HG03108 (cell line): ENCODE data around the gene CKS2.

ENCODE experiments used
- ATAC-seq: cut with Tn5 transposase; IDR thresholded peaks from one replicate; pipeline ENCODE4 v1.9.1; 2021; ENCODE audit warnings: moderate library complexity; ENCODE audit not compliant: unreplicated experiment

The CKS2 gene

DNA sequence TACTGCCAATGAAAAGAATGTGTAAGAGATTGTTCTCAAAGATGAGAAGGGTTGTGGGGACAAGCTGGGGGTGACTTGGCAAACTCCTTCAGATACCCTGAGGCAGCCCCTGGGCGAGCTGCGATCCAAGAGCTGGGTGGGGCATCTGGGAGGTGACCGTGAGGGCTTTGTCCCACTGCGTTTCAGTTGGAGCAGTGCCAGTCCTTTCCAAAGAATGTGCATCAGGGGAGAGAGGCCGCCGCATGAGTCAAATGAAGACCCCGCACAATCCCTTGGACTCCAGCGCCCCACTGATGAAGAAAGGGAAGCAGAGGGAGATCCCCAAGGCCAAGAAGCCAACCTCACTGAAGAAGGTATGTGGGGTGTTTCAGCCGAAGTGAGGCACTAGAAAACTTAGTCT, 35.7 kb downstream of the CKS2 start:
- ATAC-seq: no peak

DNA sequence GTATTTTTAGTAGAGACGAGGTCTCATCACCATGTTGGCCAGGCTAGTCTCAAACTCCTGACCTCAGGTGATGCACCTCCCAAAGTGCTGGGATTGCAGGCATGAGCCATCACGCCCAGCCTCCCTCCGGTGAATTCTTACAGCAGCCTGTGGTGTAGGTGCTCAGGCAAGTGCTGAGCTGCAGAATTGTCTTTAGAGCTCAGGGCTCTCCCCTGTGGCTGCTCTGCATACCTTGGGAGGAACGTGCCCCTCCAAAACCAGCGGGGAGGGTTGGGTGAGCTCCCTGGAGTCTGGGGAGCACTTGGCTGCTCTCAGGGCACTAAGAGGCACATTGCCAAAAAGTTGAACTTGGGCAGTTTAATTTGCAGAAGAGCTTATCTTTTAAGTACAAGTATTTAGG, 36.7 kb downstream of the CKS2 start:
- no peak for ATAC-seq

DNA sequence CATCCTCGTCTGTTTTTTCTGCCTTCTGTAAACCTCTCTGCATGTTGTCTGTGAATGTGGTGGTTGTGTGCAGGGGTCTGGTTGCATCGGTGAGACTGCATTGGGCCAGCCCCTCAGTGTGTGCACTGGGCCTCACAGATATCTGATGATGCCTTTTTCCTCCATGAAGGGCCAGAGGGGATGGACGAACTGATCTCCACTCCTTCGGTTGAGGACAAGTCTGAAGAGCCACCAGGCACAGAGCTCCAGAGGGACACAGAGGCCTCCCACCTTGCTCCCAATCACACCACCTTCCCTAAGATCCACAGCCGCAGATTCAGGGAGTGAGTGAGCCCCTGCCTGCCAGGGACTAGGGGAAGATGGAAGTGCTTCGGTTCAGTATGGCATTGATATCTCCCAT, 38.6 kb downstream of the CKS2 start:
- no peak for ATAC-seq

DNA sequence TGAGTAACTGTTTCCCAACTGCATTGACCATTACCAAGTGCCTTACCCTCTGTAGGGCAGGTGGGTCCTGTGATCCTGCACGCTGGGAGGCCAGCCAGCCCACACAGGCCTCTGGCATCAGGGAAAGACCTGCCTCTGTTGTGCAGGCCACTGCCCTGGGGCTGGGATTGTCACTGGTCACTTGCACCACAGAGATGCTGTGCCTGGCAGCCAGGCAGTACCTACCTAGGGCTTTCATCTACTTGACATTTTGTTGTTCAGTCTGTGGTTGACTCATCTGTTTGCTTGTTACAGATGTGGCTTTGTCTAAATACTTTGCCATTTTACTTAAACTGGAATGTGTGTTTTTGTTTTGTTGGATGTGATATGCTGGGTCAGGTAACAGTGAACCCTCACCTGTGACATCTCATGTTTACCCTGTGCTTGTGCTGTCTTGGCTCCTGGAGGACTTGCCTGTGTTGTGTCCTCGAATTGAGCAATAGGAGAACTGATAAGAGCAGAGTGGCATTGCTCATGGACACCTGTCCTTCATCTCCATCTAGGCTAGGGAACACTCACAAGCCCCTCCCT, 40.1 kb downstream of the CKS2 start:
- no peak for ATAC-seq

DNA sequence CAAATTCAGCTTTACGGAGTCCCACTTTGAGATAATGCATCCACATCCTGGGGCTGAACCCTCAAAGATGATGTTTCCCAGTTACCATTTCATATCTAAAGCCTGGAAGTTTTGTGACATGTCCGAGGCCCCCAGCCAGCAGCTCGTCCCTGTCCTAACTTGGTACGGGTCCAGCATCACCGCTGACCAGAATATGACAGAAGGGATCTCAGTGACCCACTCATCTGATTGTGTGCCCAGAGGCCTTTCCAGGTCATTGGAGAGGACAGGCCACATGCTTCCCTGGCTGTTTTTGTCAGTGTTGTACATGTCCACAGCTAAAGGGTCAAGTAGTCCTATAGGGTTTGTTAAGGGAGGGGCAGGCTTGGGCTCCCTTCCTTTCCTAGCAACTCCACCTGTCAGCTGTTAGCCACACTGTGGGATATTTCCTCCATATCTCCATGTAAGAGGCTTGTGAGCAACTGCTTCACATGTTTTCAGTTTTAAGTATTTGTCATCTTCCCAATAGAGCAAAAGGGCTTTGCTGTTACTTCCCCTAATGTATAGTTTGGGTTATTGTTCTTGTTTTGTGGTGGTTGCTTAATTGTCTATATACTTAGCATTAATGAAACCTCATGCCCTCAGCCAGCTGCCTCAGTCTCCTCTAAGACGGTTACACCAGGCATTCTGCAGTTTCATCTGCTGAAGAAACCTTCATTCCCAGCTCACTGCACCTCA, 40.7 kb downstream of the CKS2 start:
- ATAC-seq: no peak

DNA sequence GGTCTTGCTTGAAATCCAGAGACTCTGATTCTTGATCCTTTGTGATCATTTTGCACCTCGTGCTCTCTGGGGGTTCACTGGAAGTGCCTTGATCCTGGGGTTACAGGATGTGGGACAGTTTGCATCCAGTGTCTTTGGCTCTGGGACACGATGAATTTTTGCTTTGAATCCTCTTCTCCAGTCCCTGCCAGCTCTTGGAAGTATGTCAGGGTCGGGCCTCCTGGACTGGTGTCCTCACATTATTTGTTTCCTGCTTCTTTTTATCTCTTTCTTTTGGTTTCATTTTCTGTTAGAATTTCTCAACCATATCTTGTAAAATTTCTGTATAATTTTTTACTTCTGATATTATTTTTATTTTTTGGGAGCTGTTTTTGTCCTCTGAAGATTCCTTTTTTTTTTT, 41.5 kb downstream of the CKS2 start:
- ATAC-seq: no peak

DNA sequence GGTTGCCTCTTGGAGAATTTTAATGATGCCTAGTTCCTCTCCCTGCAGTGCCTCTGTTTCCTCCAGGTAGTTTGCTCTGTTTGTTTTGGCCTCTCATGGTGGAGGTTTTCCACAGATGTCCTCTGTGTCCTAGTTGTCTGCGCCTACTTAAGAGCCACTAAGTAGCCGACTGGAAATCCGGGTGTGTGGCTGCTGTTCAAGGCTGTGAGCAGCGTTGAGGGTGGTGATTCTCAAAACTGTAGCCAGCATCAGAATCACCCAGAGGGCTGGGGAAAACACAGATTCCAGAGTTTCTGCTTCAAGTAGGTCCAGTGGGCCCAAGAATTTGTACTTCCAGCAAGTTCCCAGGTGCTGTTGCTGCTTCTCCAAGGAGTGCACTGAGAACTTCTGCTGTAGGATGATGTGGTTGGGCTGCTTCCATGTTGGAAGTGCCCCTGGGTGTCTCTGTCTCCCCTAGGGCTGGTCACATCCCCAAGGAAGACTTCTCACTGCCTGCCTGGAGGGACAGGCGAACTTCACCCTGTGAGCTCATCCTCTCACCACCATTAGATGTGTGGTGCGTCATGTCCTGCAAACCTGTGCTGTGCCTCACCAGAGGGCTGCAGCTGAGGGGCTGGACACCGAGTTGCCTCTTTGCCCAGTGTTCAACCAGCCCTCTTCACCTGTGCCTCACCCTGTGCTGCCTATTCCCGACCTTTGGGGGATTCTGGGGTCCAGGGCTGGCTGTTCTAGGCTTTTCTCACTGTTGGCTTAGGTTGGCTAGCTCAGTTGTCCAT, 42.1 kb downstream of the CKS2 start:
- ATAC-seq: no peak

DNA sequence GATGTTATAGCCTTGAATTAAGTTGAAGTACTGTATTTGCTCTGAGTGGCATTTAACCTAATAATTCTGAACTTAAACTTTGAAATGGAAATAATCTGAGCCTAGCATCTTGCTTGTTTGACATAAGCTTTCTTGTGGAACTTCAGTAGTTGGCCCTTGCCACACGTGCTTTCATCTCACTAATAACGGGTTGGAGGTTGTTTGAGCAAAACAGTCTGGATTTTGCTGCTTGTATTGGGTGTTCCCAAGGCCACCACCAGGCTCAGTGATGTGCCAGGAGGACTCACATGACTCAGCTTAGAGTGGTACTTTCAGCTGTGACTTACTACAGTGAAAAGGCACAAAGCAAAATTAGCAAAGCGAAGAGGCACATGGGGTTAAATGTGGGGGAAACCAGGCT, 43.0 kb downstream of the CKS2 start:
- no peak for ATAC-seq

DNA sequence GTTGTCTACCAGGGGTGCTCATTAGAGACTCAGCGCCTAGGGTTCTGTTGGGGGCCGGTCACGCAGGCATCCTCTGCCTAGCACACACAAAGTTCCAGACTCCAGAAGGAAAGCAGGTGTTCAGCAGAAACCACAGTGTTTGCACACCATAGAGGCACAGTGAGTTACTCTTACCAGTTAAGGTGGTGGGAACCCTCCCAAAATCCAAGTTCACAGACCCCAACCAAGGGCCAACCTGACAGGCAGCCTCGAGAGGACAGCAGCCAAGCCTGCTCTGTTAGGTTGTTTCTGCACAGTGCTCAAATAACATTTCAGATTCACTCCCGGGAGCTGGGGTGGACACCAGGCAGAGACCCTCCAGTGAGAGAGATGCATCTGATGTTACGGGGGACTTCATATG, 43.5 kb downstream of the CKS2 start:
- no peak for ATAC-seq

DNA sequence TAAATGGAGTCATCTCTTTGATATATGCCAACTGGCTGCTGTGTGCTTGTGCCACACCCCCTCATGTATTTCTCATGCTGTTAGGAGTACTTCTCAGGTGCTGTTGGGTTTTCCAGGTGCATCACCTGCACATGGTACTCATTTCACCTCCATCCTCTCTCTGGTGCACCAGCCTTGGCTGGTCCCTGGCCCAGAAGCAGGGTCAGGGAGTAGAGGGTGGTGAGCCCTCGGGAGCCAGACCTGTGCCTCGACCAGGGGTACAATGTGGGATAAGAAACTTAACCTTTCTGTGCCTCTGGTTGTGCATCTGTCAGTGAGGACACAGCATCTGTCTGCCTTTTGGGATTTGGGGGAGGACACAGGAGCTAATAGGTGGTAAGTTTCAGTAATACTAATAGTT, 45.8 kb downstream of the CKS2 start:
- ATAC-seq: no peak

DNA sequence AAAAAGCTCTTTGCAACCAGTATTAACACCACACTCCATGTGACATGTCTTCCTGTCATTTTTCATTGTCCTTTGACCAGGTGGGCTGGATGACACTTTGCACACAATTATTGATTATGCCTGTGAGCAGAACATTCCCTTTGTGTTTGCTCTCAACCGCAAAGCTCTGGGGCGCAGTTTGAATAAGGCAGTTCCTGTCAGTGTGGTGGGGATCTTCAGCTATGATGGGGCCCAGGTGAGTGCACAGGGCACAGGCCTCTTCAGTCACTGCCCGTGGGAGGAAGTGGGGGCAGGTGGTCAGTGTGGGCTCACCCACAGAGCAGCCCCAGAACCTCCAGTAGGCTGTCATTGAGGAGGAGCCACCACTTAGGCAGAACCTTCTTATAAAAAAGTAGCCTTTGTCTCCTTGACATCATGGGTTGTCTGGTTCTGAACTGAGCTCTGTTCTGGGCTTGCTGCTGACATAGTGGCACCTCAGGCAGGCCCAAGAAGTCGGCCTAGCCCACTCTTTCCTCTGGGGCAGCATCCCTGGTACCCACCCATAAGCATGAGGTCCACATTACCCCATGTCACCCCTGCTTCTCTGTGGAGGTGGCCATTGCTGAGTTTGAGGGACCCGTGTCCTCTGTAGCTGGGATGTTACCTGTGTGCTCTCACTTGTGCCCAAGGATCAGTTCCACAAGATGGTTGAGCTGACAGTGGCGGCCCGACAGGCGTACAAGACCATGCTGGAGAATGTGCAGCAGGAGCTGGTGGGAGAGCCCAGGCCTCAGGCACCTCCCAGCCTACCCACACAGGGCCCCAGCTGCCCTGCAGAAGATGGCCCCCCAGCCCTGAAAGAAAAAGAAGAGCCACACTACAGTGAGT, 46.6 kb downstream of the CKS2 start:
- ATAC-seq: no peak

DNA sequence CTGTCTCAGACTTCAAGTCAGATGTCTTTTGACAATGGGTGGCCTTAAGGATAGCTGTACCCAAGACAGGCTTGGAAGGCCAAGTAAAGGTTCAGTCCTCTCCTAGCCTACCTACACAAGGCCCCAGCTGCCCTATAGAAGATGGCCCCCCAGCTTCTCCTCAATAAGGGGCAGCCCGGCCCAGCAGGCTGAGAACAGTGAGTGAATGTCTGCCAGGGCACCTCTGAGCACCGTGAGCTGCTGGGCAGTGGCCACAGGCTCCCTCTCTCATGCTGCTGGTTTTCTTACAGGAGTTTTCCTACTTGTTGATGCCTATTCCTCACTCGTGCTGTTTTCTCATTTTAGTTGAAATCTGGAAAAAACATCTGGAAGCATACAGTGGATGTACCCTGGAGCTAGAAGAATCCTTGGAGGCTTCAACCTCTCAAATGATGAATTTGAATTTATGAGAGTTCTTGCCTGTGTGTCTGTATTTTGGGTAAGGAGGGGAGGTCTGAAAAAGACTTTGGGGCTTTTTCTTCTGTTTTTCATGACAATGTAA, 47.5 kb downstream of the CKS2 start:
- no peak for ATAC-seq

DNA sequence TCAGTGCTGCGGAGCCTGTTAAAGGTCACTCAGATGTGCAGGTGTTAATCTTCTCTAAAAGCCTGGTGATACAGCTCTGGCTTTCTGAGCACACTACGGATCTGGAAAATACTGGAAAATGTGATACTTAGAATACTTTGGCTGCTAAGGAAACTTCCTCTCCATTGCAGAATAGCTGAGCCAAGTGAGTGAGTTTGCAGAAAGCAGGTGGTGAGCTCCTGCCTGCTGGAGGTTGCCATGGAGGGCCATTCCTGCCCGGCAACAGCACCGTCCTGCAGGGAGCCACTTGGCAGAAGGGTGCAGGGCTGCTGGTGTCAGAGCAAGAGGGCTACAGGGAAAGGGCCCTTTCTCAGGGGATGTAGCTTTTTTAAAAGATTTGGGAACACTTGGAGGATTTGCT, 48.0 kb downstream of the CKS2 start:
- no peak for ATAC-seq

DNA sequence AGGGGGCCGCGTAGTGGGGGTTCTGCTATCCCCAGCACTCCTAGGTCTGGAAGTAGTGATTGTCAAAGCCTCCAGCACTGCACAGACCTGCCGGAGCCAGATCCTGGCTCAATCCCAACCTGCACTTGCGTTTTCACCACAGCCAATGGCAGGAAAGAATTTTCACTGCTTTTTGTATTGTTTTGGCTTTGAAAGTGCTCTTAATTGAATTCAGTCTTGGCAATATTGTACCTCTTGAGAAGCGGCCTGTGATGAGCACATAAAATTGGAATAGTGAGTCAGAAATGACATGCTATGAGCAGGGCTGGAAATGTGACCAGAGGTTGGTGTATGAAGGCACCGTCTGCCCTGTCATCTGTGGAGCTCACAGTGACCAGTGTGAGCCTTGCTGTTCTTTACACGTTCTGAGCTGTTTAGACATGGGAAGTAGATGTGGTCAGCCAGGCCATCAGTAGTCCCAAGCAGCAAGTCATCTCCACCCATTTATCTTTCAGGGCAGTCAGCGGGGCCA, 48.8 kb downstream of the CKS2 start:
- ATAC-seq: no peak

DNA sequence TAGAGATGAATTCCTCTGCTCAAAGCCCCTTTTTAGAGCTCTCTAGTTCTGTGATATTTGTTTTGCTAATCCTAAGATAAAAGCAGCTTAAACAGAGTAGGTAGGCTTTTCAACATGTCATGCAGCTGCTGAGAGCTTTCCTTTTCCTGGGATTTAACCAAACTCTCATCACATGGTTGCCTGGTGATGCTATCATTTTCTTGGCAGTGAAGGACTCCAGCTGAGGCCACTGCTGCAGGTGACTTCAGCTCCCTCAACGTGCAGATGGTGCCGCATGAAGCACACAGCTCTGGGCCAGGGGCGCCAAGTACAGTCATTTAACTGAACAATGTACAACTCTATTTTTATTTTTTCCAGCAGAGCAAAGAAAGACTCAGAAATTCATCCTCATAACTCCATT, 49.5 kb downstream of the CKS2 start:
- ATAC-seq: no peak

DNA sequence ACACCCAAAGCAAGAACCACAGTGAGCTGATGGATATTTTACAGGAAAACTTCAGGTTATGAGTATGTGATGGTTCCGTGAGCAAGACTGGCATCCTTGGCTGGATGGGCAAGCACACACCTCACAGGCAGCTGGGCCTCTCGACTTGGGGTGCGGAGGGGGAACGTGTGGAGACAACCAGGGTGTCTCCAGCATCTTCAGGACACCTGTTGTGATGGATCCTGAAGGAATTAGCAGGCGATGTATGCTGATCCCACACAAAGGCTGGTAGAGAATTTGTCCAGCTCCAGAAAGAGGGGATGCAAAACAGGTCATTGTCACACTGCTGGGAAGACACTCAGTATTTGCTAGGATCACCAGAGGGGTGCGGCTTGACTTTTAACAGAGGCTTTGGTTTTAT, 50.0 kb downstream of the CKS2 start:
- ATAC-seq: no peak

DNA sequence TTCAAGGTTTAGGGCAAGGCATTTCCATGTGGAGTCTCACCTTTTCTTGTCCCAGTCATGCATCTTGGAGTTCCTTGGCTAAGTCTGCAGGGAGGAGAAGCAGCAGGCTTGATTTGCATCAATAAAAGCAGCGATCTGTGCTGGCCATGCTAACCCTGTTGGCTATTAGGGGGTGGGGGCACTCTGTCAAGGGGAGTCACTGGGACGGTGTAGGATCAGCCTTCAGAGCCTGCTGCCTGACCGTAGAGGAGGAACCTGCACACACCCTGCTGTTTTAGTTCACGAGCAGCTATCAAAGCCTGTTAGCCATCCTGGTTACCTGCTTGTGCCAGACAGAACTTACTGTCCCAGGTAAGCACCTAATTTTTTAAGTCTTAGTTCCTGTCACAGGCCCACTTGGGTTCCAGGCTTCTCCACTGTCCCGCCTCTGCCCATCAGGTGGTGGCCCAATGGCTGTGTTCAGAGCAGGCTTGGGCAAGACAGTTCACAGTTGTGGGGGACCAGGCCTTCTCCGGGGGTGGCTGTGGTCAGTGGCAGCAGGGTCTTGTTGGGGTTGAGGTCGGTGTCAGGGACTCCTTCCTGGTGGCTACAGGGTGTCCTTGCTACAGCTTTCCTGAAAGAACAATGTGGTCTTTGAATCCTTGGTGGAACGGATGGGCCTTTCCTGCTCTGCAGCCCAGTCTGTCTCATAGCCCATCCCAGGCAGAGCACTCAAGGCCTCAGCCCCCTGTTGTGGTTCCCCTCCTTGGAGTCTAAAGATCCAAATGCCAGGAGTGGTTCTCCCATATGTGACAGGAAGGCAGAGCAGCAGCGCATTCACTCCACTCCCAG, 51.0 kb downstream of the CKS2 start:
- no peak for ATAC-seq

DNA sequence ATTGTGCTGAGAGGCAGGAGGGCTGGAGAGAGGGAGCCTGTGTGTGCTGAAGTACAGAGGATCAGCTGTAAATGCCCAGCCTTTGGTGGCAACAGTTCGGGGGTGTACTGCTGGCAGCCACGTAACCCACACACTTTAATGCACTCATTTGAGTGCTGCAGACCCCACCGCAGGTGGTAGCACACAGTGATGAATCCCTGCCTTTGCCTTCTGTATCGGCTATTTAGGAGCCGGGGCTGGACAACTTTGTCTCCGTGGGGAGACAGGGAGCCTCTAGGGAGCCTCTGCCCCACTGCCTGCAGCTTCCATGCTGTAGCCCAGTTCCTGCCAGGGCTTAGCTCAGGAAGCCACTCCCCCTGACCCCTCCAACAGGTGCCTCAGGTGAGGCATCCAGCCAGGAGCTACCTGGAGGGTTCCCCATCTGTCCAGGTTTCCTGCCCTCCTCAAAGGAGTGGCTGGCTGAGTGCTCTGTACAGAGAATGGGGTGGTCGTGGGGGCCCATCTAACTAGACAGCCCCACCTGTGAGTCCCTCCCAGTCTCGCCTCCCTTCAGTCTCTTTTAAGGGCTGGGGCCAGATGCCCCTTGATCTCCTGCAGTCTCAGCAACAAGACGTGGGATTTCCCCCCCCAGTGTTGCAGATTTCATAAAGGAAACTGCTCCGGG, 51.8 kb downstream of the CKS2 start:
- ATAC-seq: no peak

DNA sequence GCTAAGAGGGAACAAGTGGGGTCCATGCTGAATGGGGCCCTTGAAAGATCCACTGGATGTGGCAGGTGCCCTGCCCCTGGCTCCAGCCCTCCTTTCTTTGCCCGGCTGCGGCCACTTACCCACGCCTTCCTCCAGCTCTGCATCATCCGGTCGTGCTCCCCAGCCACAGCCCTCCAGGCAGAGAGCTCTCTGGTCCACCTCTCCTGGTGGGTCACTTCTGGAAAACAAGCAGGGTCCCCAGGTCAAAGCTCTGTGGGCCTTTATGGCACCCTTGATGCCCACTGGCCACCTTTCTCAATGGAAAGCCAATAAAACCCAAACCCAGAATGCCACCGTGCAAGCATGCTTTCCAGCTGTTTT, 52.3 kb downstream of the CKS2 start:
- ATAC-seq: no peak
